GM18907 (cell line): ENCODE data around the gene BPIFA1.

Experiments
- ATAC-seq: cut with Tn5 transposase; IDR thresholded peaks from one replicate; pipeline ENCODE4 v1.9.1; 2021; ENCODE audit warnings: mild to moderate bottlenecking, moderate library complexity; ENCODE audit not compliant: unreplicated experiment

BPIFA1 gene

DNA sequence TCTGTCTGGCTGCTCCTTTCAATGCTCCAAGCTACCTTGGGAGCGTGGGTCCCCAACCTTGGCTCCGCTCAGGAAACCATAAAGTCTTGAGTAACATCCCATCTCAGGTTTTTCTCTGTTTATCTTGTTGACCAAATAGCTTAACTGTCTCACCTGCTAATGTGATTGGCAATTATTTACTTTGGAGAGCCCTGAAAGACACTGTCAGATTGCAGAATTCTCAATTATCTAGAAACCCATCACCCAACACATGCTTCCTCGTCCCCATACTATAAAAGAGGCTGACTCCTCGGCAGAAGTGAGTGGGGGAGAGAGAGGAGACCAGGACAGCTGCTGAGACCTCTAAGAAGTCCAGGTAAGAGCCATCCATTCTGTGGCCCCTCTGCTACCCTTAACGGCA is at the start of gene BPIFA1:
Gene BPIFA1 (plus strand): TSS at position 301 of the 400 bp plus-strand sequence. CDS start 1,716 bp downstream, outside the sequence.
- ATAC-seq, result no peak

- no peak for ATAC-seq
These were observed 48.3 kb upstream of the BPIFA1 start for GRCh38 chr20:33187491-33187890.

DNA sequence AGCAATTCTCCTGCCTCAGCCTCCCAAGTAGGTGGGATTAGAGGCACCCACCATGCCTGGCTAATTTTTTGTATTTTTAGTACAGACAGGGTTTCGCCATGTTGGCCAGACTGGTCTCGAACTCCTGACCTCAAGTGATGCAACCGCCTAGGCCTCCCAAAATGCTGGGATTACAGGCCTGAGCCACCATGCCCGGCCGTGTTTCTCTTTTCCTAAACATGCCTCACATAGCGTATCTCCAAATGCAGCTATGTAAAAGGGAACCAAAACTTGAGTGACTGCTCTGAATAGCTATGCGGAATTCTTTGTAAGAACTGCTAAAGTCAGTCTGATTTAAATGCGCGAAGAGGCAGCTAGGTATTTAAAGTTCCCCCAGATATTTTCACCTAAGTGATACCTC is 47.4 kb upstream of the BPIFA1 start:
- ATAC-seq, result no peak

GRCh38 chr20:33191484-33191883 is 44.3 kb upstream of the BPIFA1 start:
- ATAC-seq, result no peak

- no peak for ATAC-seq
These were observed 43.8 kb upstream of the BPIFA1 start for GRCh38 chr20:33191955-33192354.

DNA sequence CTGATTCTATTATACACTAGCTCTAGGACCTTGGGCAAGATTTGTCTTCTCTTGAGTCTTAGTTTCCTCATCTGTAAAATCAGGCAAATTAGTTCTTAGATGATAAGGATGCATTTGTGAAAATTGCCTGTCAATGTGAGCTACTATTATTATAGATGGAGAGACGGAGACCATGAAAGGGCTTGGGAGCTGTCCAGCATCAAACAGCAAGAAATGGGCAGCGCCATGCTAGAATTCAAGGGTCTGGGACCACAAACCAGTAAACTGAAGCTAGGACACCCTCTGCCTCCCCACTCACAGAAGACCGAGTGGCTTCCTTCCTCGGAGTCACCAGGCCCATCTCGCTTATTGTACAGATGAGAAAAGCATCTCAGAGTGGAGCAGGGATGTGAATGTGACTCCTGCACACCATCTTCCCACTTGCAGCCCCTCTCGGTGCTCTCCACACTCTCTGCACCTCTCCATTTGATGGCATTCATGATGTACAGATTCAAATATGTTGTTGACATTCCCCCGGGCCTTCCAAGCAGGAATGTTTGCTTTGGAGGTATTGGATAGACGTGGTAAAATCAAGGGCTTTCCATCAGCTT is 42.8 kb upstream of the BPIFA1 start:
- no peak for ATAC-seq

- ATAC-seq, result no peak
These were observed 36.8 kb upstream of the BPIFA1 start for GRCh38 chr20:33199026-33199425.

DNA sequence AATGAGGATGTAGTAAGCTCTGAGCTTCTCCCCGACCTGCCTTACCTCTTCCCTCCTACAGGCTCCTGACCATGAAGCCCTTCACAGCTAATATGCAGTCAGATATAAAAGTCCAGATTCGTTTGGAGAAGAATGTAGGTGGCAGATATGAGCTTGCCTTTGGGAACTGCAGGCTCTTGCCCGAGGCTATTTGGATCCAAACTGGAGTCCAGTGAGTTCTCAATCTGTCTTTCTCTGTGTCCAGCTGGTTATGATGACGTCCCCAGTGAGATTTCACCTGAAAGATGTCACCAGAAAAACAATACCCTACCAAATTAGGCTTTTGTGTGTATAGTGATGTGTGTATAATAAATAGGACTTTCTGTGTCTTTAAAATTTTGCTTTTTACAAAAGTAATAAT is 33.3 kb upstream of the BPIFA1 start:
- ATAC-seq, result no peak

GRCh38 chr20:33203444-33203843 is 32.4 kb upstream of the BPIFA1 start:
- ATAC-seq, result no peak

DNA sequence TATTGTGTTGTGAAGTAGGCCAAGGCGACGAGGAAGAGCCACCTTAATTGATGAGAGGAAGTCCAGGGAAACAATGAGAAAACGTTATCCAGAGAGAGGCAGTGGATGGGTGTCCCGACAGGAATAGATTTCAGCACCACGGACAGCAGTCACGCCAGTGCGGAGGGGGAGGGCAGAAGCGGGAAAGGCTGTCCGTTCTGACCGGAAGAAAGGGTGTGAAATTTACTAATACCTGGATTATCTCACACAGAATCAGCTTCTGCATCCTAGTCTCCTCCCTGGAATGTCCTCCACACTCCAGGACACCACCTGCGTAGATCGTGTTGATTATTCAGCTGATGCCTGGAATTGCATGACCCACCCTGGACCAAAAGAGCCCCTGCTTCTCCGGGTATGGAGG is 26.0 kb upstream of the BPIFA1 start:
- ATAC-seq, result no peak

DNA sequence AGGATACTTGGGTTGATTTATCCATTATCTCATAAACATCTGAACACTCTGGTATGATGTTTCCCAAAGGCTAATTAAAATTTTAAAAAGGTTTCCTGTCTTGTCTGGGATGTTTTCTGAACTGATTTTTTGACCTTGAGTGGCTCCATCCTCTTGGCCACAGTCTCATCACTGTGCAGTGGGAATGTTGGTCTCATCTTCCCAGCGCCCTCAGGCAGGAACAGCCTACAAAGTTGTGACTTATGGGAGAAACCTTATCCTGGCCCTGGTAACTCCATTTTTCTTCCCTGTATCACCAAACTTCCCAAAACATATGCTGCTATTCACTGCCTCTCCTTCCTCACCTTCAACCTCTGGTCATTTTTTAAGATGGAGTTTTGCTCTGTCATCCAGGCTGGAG is 25.4 kb upstream of the BPIFA1 start:
- ATAC-seq, result no peak

- no peak for ATAC-seq
These were observed 23.9 kb upstream of the BPIFA1 start for GRCh38 chr20:33211817-33212424.

DNA sequence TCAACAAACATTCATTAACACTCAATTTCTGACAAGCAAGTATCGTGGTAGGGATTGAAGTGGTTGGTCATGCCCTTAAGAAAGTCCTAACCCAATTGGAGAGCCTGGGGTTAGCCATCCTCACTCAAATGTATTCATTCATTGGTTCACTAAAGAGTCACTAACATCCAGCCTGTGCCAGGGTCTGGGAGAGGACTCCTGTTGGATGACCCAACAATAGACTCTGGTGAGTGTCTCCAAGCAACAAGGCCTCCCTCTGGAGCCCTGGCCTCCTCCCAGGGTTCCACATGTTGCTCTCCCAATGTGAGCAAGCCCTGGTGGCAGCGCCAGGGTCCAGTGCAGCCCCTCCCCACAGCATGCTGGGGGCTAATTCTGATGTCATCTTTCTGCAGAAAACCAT is 18.7 kb upstream of the BPIFA1 start, which contains the start of gene BPIFA3:
Gene BPIFA3 (plus strand): TSS at position 301 of the 400 bp plus-strand sequence. CDS start 185 bp downstream, outside the sequence.
- ATAC-seq, result no peak

DNA sequence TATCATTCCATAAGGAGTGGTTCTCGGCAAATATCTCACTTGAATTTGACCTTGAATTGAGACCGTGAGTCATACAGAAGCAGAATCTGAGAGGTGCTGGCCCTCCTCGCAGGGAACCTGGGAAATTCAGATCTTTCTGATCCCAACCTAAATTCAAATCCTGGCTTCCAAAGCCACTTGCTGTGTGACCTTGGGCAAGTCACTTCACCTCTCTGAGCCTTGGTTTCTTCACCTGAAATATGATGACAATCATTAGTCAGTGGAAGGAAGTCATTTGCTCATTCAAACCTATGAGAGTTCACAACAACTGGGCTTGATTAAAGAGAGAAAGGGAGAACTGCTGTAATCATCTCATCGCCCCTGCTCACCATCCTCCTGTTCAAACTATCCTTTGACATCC is 11.4 kb upstream of the BPIFA1 start:
- no peak for ATAC-seq

DNA sequence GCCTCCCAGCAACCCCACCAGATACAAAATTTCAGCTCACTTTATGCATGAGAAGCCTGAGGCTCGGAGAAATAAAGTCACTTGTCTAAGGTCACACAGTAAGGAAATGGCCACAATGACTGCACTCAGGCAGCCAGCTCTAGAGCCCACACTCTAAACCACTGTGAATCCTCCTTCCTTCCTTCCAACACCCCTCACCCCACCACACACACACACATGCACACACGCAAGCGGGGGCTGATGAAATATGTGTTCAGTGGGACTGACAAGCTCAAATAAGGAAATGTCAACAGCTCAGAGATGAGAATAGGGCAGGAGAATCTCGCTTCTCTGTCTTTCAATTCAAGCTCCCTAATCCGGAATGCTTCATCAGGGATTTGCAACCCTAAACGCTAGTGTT is 6.0 kb upstream of the BPIFA1 start:
- no peak for ATAC-seq

- no peak for ATAC-seq
These were observed 4.6 kb upstream of the BPIFA1 start for GRCh38 chr20:33231237-33231636.

DNA sequence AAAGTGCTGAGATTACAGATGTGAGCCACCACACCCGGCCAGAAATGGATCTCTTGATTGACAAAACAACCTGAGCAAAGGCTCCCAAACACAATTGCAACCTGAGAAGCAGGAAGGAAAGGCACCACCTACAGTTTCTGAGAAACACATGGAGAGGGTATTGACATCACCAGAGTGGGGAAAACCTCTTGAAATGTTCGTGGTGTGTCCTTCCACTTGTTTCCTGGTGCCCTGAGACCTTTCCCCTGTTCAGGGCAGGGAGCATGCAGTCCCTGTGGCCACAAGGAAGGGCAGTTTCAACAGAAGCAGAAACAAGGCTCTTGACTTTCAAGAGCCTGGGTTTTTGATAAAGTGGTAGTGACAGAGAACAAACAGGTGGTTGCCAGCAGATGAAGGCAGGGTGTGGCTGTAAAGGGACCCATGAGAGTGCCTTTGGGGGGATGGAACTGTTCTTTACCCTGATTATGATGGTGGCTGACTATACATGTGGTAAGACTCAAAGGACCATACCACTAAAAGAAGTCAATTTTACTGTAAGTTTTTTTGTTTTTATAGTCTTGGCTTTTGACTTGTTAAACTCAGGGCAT is 3.2 kb upstream of the BPIFA1 start:
- ATAC-seq, result no peak

GRCh38 chr20:33233129-33233774 is 2.5 kb upstream of the BPIFA1 start:
- no peak for ATAC-seq

GRCh38 chr20:33234050-33234449 is 1.7 kb upstream of the BPIFA1 start:
- no peak for ATAC-seq

GRCh38 chr20:33236351-33236750 is 555 bp downstream of the BPIFA1 start:
- ATAC-seq, result no peak

GRCh38 chr20:33237989-33238388 is 2.2 kb downstream of the BPIFA1 start:
- no peak for ATAC-seq

DNA sequence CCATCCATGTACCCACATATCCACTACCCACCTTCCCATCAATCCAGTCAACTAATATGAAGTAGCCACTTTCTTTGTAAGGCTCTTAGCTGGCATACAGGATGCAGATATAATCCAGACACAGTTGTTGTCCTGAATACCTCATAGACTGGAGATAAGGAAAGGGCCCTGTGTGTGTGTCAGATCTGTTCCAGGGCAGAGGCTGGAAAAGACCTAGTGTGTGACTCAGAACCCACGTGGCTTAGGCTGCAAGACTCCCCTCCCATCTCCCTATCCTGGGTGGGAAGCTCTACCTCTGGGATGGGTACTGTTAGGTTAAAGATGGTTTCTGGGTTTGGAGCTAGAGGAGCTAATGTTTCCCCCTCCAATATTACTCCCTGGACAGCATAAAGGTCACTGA is 3.6 kb downstream of the BPIFA1 start:
- no peak for ATAC-seq
